ENCODE data around the gene FAM107B. TPM values are rescaled to one million over a fixed set of nuclear protein-coding genes. Genes with fewer than 3 reads are reported as not detected.

The FAM107B gene
- total and polyA plus RNA-seq, 2 experiments from 2014 or later, result 3.4 to 5.2 TPM

DNA sequence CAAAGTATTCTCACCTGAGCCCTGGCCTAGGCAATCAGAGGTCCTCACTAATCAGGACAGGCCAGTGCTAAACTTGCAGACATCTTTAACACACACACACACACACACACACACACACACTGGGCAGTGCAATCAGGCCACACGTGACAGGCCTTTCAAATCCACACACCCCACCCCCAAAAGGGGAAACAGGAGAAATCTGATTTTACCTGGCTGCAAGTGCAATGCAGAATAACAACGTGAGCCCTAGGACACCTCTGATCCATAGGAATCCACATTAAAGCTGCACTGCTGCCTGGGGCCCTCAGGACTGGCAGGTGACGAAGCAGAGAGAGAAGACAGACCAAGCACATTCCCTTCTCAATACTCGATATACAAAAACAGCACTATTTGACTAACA lies 218.9 kb downstream of the FAM107B start:
- no peak for DNase-seq
- no peak overlapping the region for H2AFZ ChIP-seq
- no peaks in the 10 kb centered on the region for H3K27me3 ChIP-seq (replicated peaks; ENCODE audit: insufficient read depth)
- no peaks in the 10 kb centered on the region for H3K36me3 ChIP-seq (ENCODE audit: low read depth)
- no peak overlapping the region for H3K27ac ChIP-seq
- no peaks in the 10 kb centered on the region for H3F3A ChIP-seq (ENCODE audit: insufficient read depth)
- H3K4me1 ChIP-seq (ENCODE audit: insufficient read depth), result peaks cover 4% of the 10 kb centered on the region; the same call in 1 of the 2 replicates
- no peaks in the 10 kb centered on the region for H3K9me3 ChIP-seq (ENCODE audit: low read depth)
- WGBS, 2 experiments (ENCODE audit: low coverage in 1 of 2, low lambda C conversion rate in 2 of 2, missing lambda C conversion rate in 2 of 2), result 94 to 99% methylated on average over 4 of the region's 4 CpGs
- no peak overlapping the region for H3K4me2 ChIP-seq (ENCODE audit: unreplicated experiment)
- H3K79me2 ChIP-seq (ENCODE audit: insufficient read depth), result no peaks in the 10 kb centered on the region; the same call in 1 of the 2 replicates
- H3K9me2 ChIP-seq (ENCODE audit: insufficient read depth), result no peaks in the 10 kb centered on the region
- TF ChIP-seq EZH2phosphoT487 (IDR thresholded peaks at IDR 0.05; ENCODE audit: insufficient read depth, low read depth) (no peak), EZH2 (IDR thresholded peaks at IDR 0.05; ENCODE audit: insufficient read depth, poor library complexity, severe bottlenecking) (no peak)
- no peak overlapping the region for H3K4me3 ChIP-seq
- H3K9ac ChIP-seq, result no peak overlapping the region
- in situ Hi-C loops (cut with MboI), result no loop called here
- no peaks in the 10 kb centered on the region for H4K20me1 ChIP-seq (ENCODE audit: insufficient read depth)

DNA sequence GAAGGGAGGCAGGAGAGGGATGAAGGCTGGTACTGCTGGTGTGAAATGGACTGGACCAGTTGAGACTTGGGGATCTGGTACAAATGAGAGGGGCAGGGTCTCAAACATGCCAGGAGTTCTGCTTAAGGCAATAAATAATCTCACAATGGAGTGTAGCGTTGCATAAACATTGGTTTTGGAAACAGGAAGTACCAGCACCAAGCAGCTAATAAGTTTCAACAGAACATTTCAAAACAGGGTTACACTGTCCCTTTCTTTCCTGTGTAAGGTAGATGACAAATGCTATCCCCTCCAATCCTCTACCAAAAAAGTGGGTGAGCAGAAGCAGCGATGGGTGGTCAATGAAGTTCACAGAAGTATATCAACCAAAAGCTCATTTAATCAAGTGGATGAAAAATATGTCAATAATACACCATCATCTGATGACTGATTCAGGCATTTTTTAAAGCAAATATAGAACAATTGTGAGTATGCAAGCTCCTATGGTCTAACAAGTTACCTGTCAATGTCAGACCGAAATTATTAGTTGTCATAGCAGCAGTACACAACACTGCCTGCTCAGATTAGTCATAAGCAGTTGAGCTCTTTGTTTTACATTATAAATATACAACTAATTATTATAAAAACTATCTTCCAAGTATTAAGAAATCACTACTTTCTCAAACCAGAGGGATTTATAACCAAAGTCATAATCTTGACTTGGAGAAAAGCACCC lies 220.0 kb downstream of the FAM107B start:
- Histone ChIP-seq H3K36me3 (ENCODE audit: low read depth) (no peaks in the 10 kb centered on the region), H3K4me3 (no peak overlapping the region), H4K20me1 (ENCODE audit: insufficient read depth) (no peaks in the 10 kb centered on the region), H3K79me2 (ENCODE audit: insufficient read depth) (no peaks in the 10 kb centered on the region; the same call in 1 of the 2 replicates), H2AFZ (no peak overlapping the region), H3K27me3 (replicated peaks; ENCODE audit: insufficient read depth) (no peaks in the 10 kb centered on the region), H3K9me3 (ENCODE audit: low read depth) (no peaks in the 10 kb centered on the region), H3K27ac (no peak overlapping the region), H3K4me2 (ENCODE audit: unreplicated experiment) (no peak overlapping the region), H3F3A (ENCODE audit: insufficient read depth) (no peaks in the 10 kb centered on the region), H3K9me2 (ENCODE audit: insufficient read depth) (no peaks in the 10 kb centered on the region), H3K4me1 (ENCODE audit: insufficient read depth) (peaks cover 4% of the 10 kb centered on the region; the same call in 1 of the 2 replicates), H3K9ac (no peak overlapping the region)
- DNase-seq, result no peak
- TF ChIP-seq EZH2 (IDR thresholded peaks at IDR 0.05; ENCODE audit: insufficient read depth, poor library complexity, severe bottlenecking), result no peak
- no peak for TF ChIP-seq EZH2phosphoT487 (IDR thresholded peaks at IDR 0.05; ENCODE audit: insufficient read depth, low read depth)
- WGBS, 2 experiments (ENCODE audit: low coverage in 1 of 2, low lambda C conversion rate in 2 of 2, missing lambda C conversion rate in 2 of 2), result 96 to 97% methylated on average over 3 of the region's 3 CpGs
- in situ Hi-C loops (cut with MboI), result no loop called here

DNA sequence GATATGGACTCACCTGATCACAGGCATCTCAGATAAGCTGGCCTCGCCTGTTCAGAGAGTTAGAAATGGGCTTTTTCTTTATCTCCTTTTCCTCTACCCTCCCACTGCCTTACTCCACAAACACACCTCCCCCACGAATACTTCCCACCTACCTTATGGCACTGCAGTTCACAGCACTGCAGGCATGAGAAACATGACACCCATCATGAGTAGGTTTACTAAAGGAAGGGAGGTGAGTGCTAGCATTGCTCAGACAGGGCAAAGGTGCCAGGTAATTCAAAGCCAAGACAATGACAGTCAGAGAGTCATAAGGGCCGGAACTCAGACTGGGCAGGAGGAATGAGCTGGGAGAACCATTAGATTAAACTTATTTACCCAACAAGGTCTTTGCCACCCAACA lies 220.6 kb downstream of the FAM107B start:
- Histone ChIP-seq H3K4me1 (ENCODE audit: insufficient read depth) (peaks cover 4% of the 10 kb centered on the region; the same call in 1 of the 2 replicates), H3K27ac (no peak overlapping the region), H3K4me3 (no peak overlapping the region), H3K79me2 (ENCODE audit: insufficient read depth) (no peaks in the 10 kb centered on the region; the same call in 1 of the 2 replicates), H2AFZ (no peak overlapping the region), H3K36me3 (ENCODE audit: low read depth) (no peaks in the 10 kb centered on the region), H4K20me1 (ENCODE audit: insufficient read depth) (no peaks in the 10 kb centered on the region), H3F3A (ENCODE audit: insufficient read depth) (no peaks in the 10 kb centered on the region), H3K9ac (no peak overlapping the region), H3K9me3 (ENCODE audit: low read depth) (no peaks in the 10 kb centered on the region), H3K4me2 (ENCODE audit: unreplicated experiment) (no peak overlapping the region), H3K9me2 (ENCODE audit: insufficient read depth) (no peaks in the 10 kb centered on the region), H3K27me3 (replicated peaks; ENCODE audit: insufficient read depth) (no peaks in the 10 kb centered on the region)
- DNase-seq, result no peak
- WGBS, 2 experiments (ENCODE audit: low coverage in 1 of 2, low lambda C conversion rate in 2 of 2, missing lambda C conversion rate in 2 of 2), result 74 to 93% methylated on average over 3 of the region's 3 CpGs
- in situ Hi-C loops (cut with MboI), result no loop called here
- TF ChIP-seq EZH2phosphoT487 (IDR thresholded peaks at IDR 0.05; ENCODE audit: insufficient read depth, low read depth), result no peak
- no peak for TF ChIP-seq EZH2 (IDR thresholded peaks at IDR 0.05; ENCODE audit: insufficient read depth, poor library complexity, severe bottlenecking)

DNA sequence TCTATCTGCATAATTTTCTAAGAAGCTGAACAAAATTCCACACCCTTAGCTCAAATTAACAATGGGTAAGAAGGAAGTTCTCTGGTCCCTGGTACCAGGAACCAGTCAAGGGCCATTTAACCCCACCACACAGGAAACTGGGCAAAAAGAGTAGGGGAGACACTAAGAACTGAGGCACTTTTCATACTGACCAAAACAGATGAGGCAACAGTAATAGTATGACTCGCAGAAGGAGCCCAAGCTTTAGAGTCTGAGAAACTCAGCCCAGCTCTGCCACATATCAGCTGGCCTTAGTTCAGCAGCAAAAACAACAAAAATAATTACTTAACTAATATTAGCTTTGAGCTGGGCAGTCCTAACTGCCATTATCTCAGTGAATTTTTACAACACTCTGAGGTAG lies 221.2 kb downstream of the FAM107B start:
- H4K20me1 ChIP-seq (ENCODE audit: insufficient read depth), result no peaks in the 10 kb centered on the region
- in situ Hi-C loops (cut with MboI), result no loop called here
- WGBS, 2 experiments (ENCODE audit: low coverage in 1 of 2, low lambda C conversion rate in 2 of 2, missing lambda C conversion rate in 2 of 2), result 95 to 96% methylated on average over 1 of the region's 1 CpG

More for the DNA sequence above, 221.2 kb downstream of the FAM107B start:
- Histone ChIP-seq H3K36me3 (ENCODE audit: low read depth) (no peaks in the 10 kb centered on the region), H3F3A (ENCODE audit: insufficient read depth) (no peaks in the 10 kb centered on the region), H2AFZ (no peak overlapping the region), H3K4me3 (no peak overlapping the region), H3K27ac (peak overlapping the region; percentile 5), H3K79me2 (ENCODE audit: insufficient read depth) (no peaks in the 10 kb centered on the region; the same call in 1 of the 2 replicates), H3K9me3 (ENCODE audit: low read depth) (no peaks in the 10 kb centered on the region), H3K4me1 (ENCODE audit: insufficient read depth) (peaks cover 4% of the 10 kb centered on the region; the same call in 1 of the 2 replicates), H3K9ac (no peak overlapping the region), H3K4me2 (ENCODE audit: unreplicated experiment) (no peak overlapping the region), H3K9me2 (ENCODE audit: insufficient read depth) (no peaks in the 10 kb centered on the region), H3K27me3 (replicated peaks; ENCODE audit: insufficient read depth) (no peaks in the 10 kb centered on the region)
- DNase-seq, result peak; percentile 88
- TF ChIP-seq EZH2 (IDR thresholded peaks at IDR 0.05; ENCODE audit: insufficient read depth, poor library complexity, severe bottlenecking) (no peak), EZH2phosphoT487 (IDR thresholded peaks at IDR 0.05; ENCODE audit: insufficient read depth, low read depth) (no peak)

Measured in GM23248 (cell line).